H1 (cell line): Measurements from ENCODE around the gene FAM222B. TPM values are rescaled to one million over a fixed set of nuclear protein-coding genes. Genes with fewer than 3 reads are reported as not detected.
A peak's percentile ranks its signal among the peaks of the same experiment; 100 is the strongest.

Source experiments
- CTCF ChIP-seq, 3 experiments: IDR thresholded peaks; 1 replicate in 2 of 3; 2 replicates in 1 of 3; pipeline versions ENCODE4 v1.5.1 to v1.6.1; 2011; ENCODE audit warnings: low read length in 3 of 3, mild to moderate bottlenecking in 3 of 3, inconsistent platforms in 2 of 3, low read depth in 1 of 3, moderate library complexity in 1 of 3; ENCODE audit not compliant: insufficient read depth in 1 of 3; ENCODE audit errors: control extremely low read depth in 1 of 3
- KDM5A ChIP-seq: fragments of 200-600 bp; IDR thresholded peaks from 2 replicates; pipeline ENCODE4 v1.7.1; 2012; ENCODE audit warnings: mild to moderate bottlenecking, low read length, inconsistent platforms, mixed read lengths
- NRF1 ChIP-seq: IDR thresholded peaks from 2 replicates; pipeline ENCODE4 v1.6.1; 2011; ENCODE audit warnings: mild to moderate bottlenecking, low read depth, low read length, improper control_type of control experiment
- polyA plus RNA-seq, 7 experiments: library from polyadenylated mRNA; depleted of rRNA in 3 of 7; stranded (reverse) in 5 of 7; unstranded in 2 of 7; fragments of >200 nt in 5 of 7; fragments of 200-250 nt in 2 of 7; gene quantifications; 1 replicate in 5 of 7; 2 replicates in 1 of 7; 4 replicates in 1 of 7; pipeline versions ENCODE4 v1.2.1 to v1.2.3, GENCODE V29; 2011 to 2013; ENCODE audit warnings: missing spikeins in 2 of 7, mixed read lengths in 2 of 7
- total RNA-seq: library from RNA; stranded (reverse); fragmentation: NEBNext Ultra II Directional; extraction: Animal tissue kit (Norgen Biotek cat#: 25700); gene quantifications from 2 replicates; pipeline ENCODE4 v1.2.1, GENCODE V29; 2021

Gene FAM222B
- total and polyA plus RNA-seq, 2 of the 8 experiments (the other 6 are each of a cell fraction or from before 2014, with no cell fraction given) = 42.1 to 81.7 TPM

GRCh38 chr17:28726627-28727491, 115.7 kb downstream of the FAM222B start (continued):
- TF ChIP-seq CTCF (IDR thresholded peaks at IDR 0.05; ENCODE audit: control extremely low read depth in 1 of 3, insufficient read depth in 1 of 3, low read depth in 1 of 3, low read length in 3 of 3) (peak; percentile 98 to 99 (median 99)), NRF1 (no peak), KDM5A (peak; percentile 82)
